Measurements from ENCODE around the gene ZNF444.

Gene ZNF444

GRCh38 chr19:56107626-56108351 is 33.3 kb upstream of the ZNF444 start:
- in situ Hi-C loops (cut with HindIII; ENCODE audit: low sequenced_read_pairs): no loop called here

GRCh38 chr19:56108447-56109195 is 32.5 kb upstream of the ZNF444 start:
- in situ Hi-C loops (cut with HindIII; ENCODE audit: low sequenced_read_pairs): no loop called here

More at GRCh38 chr19:56107626-56108351, 33.3 kb upstream of the ZNF444 start:
- TF ChIP-seq CTCF (IDR thresholded peaks at IDR 0.05; ENCODE audit: low read depth, low read length, missing control alignments): no peak
- H3K4me3 ChIP-seq (ENCODE audit: low read depth, low read length): no peak overlapping the region
- no peak for DNase-seq (ENCODE audit: low read depth)

GRCh38 chr19:56109226-56109625 is 31.9 kb upstream of the ZNF444 start:
- H3K4me3 ChIP-seq (ENCODE audit: low read depth, low read length): no peak overlapping the region
- TF ChIP-seq CTCF (IDR thresholded peaks at IDR 0.05; ENCODE audit: low read depth, low read length, missing control alignments): no peak
- in situ Hi-C loops (cut with HindIII; ENCODE audit: low sequenced_read_pairs): no loop called here
- no peak for DNase-seq (ENCODE audit: low read depth)

More at GRCh38 chr19:56108447-56109195, 32.5 kb upstream of the ZNF444 start:
- no peak overlapping the region for H3K4me3 ChIP-seq (ENCODE audit: low read depth, low read length)
- TF ChIP-seq CTCF (IDR thresholded peaks at IDR 0.05; ENCODE audit: low read depth, low read length, missing control alignments): no peak
- DNase-seq (ENCODE audit: low read depth): no peak

GRCh38 chr19:56110515-56111448 is 30.3 kb upstream of the ZNF444 start:
- no peak for DNase-seq (ENCODE audit: low read depth)
- H3K4me3 ChIP-seq (ENCODE audit: low read depth, low read length): no peak overlapping the region
- no peak for TF ChIP-seq CTCF (IDR thresholded peaks at IDR 0.05; ENCODE audit: low read depth, low read length, missing control alignments)
- in situ Hi-C loops (cut with HindIII; ENCODE audit: low sequenced_read_pairs): no loop called here

- H3K4me3 ChIP-seq (ENCODE audit: low read depth, low read length): no peak overlapping the region
- in situ Hi-C loops (cut with HindIII; ENCODE audit: low sequenced_read_pairs): no loop called here
- no peak for TF ChIP-seq CTCF (IDR thresholded peaks at IDR 0.05; ENCODE audit: low read depth, low read length, missing control alignments)
- no peak for DNase-seq (ENCODE audit: low read depth)
Observed at GRCh38 chr19:56111601-56112312, 29.3 kb upstream of the ZNF444 start.

Data from astrocyte of the cerebellum (primary cell).